ENCODE measurements around the gene UGCG. TPM values are rescaled to one million over a fixed set of nuclear protein-coding genes. Genes with fewer than 3 reads are reported as not detected.

The UGCG gene
- total RNA-seq, 1 experiment from 2014 or later, result 23.3 TPM

GRCh38 chr9:111877420-111877819, 19.2 kb upstream of the UGCG start:
- Histone ChIP-seq H3K79me1 (ENCODE audit: insufficient read depth, low read depth, low read length, poor library complexity, severe bottlenecking) (no peaks in the 10 kb centered on the region), H3K9me3 (ENCODE audit: control insufficient read depth, low read depth, low read length) (no peaks in the 10 kb centered on the region), H2AK5ac (ENCODE audit: insufficient read length, low read length) (no peak overlapping the region), H2BK120ac (ENCODE audit: low read depth, low read length, poor library complexity, severe bottlenecking) (no peak overlapping the region), H4K8ac (replicated peaks; ENCODE audit: insufficient read length, low read depth, low read length) (no peak overlapping the region), H3K9ac (ENCODE audit: extremely low read depth, insufficient read length, low read length) (no peak overlapping the region), H4K5ac (ENCODE audit: insufficient read length, low read depth, low read length) (no peak overlapping the region), H3K4me1 (ENCODE audit: insufficient read depth, low read length) (peaks cover 7% of the 10 kb centered on the region; the same call in 1 of the 2 replicates), H2AFZ (ENCODE audit: low read length) (no peak overlapping the region), H3K4ac (ENCODE audit: low read depth, low read length) (no peak overlapping the region), H4K91ac (ENCODE audit: insufficient read length, low read depth, low read length) (no peak overlapping the region), H3K56ac (ENCODE audit: insufficient read length, low read depth, low read length) (no peak overlapping the region), H3K27me3 (ENCODE audit: insufficient read depth, low read length) (no peaks in the 10 kb centered on the region), H3T11ph (ENCODE audit: low read length) (no peak overlapping the region), H2BK5ac (ENCODE audit: insufficient read length, low read length) (no peak overlapping the region), H3K23ac (ENCODE audit: insufficient read length, low read depth, low read length) (no peak overlapping the region), H3K79me2 (ENCODE audit: insufficient read depth, low read length) (no peaks in the 10 kb centered on the region), H2BK12ac (ENCODE audit: insufficient read length, low read depth, low read length) (no peak overlapping the region), H2BK20ac (ENCODE audit: low read depth, low read length, poor library complexity, severe bottlenecking) (no peak overlapping the region), H2BK15ac (ENCODE audit: low read depth, low read length) (no peak overlapping the region), H3K23me2 (ENCODE audit: insufficient read length, low read depth, low read length, poor library complexity, severe bottlenecking) (no peaks in the 10 kb centered on the region), H3K4me2 (ENCODE audit: insufficient read depth, insufficient read length, low read length) (no peak overlapping the region), H3K27ac (ENCODE audit: insufficient read length, low read depth, low read length) (no peak overlapping the region), H3K14ac (ENCODE audit: insufficient read depth, low read length) (no peak overlapping the region), H4K20me1 (ENCODE audit: control insufficient read depth, insufficient read depth, insufficient read length) (no peaks in the 10 kb centered on the region), H3K18ac (ENCODE audit: insufficient read length, low read depth, low read length) (no peak overlapping the region)
- no peak for DNase-seq
- TF ChIP-seq, protein P1, sequence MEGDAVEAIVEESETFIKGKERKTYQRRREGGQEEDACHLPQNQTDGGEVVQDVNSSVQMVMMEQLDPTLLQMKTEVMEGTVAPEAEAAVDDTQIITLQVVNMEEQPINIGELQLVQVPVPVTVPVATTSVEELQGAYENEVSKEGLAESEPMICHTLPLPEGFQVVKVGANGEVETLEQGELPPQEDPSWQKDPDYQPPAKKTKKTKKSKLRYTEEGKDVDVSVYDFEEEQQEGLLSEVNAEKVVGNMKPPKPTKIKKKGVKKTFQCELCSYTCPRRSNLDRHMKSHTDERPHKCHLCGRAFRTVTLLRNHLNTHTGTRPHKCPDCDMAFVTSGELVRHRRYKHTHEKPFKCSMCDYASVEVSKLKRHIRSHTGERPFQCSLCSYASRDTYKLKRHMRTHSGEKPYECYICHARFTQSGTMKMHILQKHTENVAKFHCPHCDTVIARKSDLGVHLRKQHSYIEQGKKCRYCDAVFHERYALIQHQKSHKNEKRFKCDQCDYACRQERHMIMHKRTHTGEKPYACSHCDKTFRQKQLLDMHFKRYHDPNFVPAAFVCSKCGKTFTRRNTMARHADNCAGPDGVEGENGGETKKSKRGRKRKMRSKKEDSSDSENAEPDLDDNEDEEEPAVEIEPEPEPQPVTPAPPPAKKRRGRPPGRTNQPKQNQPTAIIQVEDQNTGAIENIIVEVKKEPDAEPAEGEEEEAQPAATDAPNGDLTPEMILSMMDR (conservative IDR thresholded peaks at IDR 0.05), result no peak
- no peak overlapping the region for H3K4me3 Mint-ChIP-seq
- H3K9me3 Mint-ChIP-seq, result 0 out of 5 replicates have a peak, but pooled peaks cover 0 to 3% of the 10 kb centered on the region in 2 experiments
- H3K4me1 Mint-ChIP-seq, result peaks cover 18 to 24% of the 10 kb centered on the region in 2 experiments
- no CpG with 5 or more reads among the region's 2 CpGs for WGBS (ENCODE audit: extremely low coverage, insufficient read length, low lambda C conversion rate)
- H3K36me3 Mint-ChIP-seq (ENCODE audit: insufficient read depth in 1 of 3, low read depth in 3 of 3), result no peaks in the 10 kb centered on the region
- H3K27ac Mint-ChIP-seq, result no peak overlapping the region
- H3K27me3 Mint-ChIP-seq (ENCODE audit: low read depth), result no peaks in the 10 kb centered on the region

All from H9 (cell line).